HL-60 (cell line): ENCODE data around the gene PPP5C.

ENCODE experiments used
- TF ChIP-seq, protein P1 (sequence below): IDR thresholded peaks from one replicate; pipeline ENCODE4 v1.5.1; 2011; ENCODE audit warnings: low read length, control low read depth, inconsistent platforms; ENCODE audit not compliant: insufficient read depth
- TF ChIP-seq, protein P2 (sequence below): IDR thresholded peaks from 2 replicates; pipeline ENCODE4 v1.6.1; 2012; ENCODE audit warnings: low read depth; ENCODE audit not compliant: insufficient replicate concordance

DNA sequence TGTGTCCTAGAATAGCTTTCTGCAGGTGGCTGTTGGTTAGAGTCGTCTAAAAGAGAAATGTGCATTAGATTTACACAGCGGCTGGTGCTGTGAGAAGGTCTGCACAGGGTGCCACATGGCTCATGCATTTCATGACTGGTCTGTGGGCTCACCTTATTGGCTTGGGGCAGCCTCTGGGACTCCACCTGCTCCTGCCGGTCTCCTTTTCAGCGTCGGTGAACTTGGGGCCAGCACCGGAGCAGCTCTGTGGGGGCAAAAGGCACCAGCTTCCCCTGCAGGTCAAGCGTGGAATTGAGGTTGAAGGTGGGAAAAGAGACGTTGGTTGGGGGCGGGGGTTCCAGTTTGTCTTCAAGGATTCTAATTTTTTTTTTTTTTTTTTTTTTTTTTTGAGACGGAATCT lies 84.9 kb downstream of the PPP5C start:
- TF ChIP-seq, protein P1, sequence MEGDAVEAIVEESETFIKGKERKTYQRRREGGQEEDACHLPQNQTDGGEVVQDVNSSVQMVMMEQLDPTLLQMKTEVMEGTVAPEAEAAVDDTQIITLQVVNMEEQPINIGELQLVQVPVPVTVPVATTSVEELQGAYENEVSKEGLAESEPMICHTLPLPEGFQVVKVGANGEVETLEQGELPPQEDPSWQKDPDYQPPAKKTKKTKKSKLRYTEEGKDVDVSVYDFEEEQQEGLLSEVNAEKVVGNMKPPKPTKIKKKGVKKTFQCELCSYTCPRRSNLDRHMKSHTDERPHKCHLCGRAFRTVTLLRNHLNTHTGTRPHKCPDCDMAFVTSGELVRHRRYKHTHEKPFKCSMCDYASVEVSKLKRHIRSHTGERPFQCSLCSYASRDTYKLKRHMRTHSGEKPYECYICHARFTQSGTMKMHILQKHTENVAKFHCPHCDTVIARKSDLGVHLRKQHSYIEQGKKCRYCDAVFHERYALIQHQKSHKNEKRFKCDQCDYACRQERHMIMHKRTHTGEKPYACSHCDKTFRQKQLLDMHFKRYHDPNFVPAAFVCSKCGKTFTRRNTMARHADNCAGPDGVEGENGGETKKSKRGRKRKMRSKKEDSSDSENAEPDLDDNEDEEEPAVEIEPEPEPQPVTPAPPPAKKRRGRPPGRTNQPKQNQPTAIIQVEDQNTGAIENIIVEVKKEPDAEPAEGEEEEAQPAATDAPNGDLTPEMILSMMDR, result no peak
- TF ChIP-seq, protein P2, sequence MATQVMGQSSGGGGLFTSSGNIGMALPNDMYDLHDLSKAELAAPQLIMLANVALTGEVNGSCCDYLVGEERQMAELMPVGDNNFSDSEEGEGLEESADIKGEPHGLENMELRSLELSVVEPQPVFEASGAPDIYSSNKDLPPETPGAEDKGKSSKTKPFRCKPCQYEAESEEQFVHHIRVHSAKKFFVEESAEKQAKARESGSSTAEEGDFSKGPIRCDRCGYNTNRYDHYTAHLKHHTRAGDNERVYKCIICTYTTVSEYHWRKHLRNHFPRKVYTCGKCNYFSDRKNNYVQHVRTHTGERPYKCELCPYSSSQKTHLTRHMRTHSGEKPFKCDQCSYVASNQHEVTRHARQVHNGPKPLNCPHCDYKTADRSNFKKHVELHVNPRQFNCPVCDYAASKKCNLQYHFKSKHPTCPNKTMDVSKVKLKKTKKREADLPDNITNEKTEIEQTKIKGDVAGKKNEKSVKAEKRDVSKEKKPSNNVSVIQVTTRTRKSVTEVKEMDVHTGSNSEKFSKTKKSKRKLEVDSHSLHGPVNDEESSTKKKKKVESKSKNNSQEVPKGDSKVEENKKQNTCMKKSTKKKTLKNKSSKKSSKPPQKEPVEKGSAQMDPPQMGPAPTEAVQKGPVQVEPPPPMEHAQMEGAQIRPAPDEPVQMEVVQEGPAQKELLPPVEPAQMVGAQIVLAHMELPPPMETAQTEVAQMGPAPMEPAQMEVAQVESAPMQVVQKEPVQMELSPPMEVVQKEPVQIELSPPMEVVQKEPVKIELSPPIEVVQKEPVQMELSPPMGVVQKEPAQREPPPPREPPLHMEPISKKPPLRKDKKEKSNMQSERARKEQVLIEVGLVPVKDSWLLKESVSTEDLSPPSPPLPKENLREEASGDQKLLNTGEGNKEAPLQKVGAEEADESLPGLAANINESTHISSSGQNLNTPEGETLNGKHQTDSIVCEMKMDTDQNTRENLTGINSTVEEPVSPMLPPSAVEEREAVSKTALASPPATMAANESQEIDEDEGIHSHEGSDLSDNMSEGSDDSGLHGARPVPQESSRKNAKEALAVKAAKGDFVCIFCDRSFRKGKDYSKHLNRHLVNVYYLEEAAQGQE, result no peak
